ENCODE data around the gene LGALS3. TPM values are rescaled to one million over a fixed set of nuclear protein-coding genes. Genes with fewer than 3 reads are reported as not detected.

The LGALS3 gene
- total RNA-seq, 1 donor from 2014 or later, result 246 TPM

DNA sequence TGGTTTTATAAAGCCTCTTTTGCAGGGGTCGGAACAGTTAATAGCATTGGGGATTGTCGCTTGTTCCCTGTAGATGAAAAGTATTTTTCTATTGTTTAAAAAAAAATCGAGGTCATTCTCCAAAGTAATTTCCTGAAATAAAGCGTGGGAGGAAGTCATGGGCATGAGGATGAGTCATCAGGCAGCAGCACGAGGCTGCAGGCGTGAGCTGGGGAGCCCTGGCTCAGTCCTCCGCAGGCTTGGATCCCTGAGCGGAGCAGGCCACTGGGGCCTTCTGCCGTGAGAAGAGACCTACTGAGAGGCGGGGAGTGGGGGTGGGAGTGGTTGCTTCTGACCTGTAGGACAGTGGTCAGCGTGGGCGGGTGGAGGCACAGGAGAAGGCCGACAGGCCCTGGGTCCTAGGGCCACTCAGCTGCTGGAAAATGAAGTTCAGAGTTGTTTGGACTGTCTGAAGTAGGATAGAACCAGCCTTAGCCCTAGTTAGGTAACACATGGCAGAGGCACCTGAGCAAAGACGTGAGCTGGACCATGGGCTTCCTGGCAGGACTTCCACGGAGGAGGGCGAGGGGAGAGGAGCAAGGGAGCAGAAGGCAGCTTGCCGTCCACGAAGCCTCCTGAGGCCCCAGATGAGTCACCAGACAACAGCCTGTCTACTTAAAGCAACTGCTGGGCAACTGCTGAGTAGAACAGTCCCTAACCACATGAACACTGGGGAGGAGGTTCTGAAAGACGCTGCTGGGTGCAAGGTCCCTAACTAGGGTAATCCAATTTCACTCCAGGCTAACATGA, 21.1 kb upstream of the LGALS3 start:
- DNase-seq (peak; percentile 93), ATAC-seq (ENCODE audit: poor library complexity) (peak; percentile 92)
- intact Hi-C loops (cut with DNase I), result no loop called here

DNA sequence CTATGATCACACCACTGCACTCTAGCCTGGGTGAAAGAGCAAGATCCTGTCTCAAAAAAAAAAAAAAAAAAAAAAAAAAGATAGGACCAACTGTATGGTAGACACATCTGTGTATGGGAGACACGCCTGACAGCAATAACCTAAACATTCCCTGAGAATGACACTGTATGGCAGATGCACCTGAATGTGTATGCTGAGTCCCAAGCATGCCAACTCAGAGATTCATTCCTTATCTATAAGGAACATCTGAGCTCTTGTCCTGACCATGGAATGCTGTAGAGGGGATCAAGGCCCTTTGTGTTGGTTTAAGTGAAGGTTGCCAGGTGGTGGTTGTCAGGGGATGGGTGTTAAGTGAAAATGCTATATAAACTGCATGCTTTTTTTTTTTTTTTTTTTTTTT, 19.2 kb upstream of the LGALS3 start:
- DNase-seq (no peak), ATAC-seq (ENCODE audit: poor library complexity) (no peak)
- intact Hi-C loops (cut with DNase I), result no loop called here

DNA sequence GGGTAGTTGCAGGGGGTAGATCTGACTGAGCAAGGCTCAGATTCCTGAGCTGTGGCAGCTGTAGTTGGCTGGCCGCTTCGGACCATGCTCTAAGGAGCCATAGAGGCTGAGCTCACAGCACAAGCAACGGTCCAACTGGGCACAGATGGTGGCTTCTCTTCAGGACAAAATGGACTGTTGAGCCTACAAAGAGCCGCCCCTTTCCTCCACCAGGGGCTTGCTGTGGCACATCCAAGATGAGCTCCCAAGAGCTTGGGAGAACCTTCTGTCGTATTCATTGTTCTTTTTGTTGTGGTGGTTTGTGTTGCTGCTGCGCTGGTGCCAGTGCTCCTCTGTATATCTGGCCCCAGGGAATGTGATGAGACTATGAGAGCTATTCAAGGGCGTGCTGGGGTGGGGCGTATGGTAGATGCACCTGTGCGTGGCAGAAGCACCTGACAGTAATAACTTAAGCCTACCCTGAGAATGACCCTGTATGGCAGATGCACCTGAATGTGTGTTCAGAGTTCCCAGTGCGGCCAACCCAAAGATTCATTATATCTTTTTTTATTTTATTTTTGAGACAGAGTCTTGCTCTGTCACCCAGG, 17.8 kb upstream of the LGALS3 start:
- ATAC-seq (ENCODE audit: poor library complexity) (no peak), DNase-seq (no peak)
- intact Hi-C loops (cut with DNase I), result no loop called here

DNA sequence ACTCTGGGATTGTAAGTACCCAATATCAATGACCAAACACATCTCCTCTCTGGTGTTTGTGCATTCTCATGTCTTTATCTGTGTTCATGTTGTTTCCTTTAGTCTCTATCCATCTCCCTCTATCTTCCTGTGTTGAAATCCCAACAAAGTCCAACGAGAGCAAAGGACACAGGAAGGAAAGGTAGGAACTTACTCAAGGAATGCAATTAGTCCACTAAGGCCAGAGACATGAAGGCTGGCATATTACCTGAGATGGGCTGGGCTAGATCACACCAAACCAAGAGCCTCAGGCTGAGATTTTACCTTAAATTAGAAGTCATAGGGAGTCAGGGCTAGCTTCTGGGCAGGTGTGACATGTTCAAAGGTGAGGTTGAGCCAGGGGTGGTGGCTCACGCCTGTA, 14.3 kb upstream of the LGALS3 start:
- DNase-seq, result no peak
- no peak for ATAC-seq (ENCODE audit: poor library complexity)
- intact Hi-C loops (cut with DNase I), result no loop called here

DNA sequence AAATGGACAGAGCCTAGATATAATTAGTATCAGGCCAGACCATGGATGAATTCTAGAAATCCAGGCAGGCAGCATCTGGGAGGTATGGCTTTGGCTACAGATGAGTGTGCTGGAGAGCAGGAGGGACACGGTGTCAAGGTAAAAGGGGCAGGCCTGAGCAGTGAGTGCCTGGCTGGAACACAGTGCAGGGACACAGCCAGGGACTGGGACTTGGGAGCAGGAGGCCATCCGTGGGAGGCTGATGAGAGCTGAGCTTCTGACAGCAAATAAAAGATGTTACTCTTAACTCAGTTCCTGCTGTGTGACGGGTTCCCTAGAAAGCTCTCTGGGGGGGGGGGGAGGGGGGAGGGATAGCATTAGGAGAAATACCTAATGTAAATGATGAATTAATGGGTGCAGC, 13.6 kb upstream of the LGALS3 start:
- intact Hi-C loops (cut with DNase I), result no loop called here
- ATAC-seq (ENCODE audit: poor library complexity), result no peak
- DNase-seq, result no peak

DNA sequence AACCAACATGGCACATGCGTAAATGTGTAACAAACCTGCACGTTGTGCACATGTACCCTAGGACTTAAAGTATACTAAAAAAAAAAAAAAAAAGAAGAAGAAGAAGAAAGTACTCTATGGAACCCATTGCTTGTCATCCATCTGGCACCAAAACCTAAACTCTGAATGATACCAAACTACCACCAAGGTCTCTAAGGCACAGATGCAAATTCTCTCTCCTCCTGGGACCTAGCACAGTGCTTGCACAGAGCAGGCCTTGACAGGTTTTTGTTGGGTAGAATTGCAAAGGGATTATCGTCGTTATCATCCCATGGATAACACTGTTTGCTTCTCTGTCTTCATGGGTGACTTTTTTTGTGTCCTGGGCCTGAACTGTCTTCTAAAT, 13.2 kb upstream of the LGALS3 start:
- DNase-seq, result no peak
- ATAC-seq (ENCODE audit: poor library complexity), result no peak
- intact Hi-C loops (cut with DNase I), result no loop called here

DNA sequence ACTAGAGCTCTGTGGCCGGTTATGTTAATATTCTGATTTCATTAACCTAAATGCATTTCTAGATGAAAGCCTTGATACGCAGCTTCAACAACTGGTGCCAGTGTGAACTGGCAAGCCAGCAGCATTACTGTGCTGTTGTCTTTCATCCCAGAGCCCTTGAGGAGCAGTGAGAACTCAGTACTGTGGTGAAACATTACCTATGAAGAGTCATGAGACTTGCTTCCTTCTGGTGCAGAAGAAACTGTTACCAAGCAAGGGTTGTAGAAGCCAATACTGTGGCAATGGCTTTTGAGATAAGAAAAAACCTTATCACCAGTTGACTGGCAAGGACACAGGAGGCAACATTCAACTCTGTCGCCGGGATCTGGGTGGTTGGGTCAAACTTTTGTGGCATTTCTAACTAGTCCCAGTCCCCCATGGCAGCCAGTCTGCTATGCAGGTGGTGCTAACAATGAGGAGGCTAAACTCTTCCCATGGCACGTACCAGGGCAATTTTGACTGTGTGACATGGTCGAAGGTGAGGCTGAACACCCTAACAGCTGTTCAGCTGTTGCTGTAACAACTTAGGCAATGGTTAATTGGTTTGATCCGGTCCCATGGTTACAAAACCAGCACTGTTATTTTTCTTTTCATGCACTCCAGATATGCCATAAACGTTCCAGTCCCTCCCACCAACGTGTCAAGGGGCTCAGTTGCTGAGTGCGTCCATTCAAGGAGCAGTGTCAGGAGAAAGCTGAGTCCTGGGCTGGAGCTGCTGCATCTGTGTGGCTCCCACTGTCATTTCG, 12.6 kb upstream of the LGALS3 start:
- ATAC-seq (ENCODE audit: poor library complexity) (peak; percentile 21), DNase-seq (no peak)
- intact Hi-C loops (cut with DNase I), result no loop called here

DNA sequence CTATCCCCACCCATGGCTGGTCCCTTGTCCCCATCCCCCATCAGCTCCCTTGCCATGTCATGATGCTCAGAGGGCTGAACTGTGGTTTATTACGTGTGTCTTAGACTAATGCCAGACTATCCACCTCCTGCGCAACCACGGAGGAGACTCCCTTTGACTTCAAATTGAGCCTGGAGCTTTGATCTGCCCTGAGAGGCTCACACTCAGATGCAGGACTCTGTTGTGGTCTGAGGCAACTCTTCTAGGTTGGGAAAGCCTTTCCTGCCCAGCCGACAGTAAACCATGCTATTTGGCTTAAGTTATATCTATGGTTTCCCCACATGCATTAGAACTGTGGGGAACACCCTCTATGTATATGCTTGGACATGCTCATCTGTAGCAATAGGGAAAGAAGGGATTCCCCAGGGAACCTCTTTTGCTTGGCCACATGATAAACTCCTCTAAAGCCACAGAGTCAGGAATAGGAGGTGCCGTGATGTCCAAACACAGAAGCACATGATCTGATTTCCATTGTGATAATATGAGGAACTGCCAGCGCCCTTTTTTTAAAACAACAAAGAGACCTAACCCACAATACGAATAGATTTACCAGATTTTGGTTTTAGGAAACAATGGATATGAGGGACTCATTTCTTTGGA, 11.1 kb upstream of the LGALS3 start:
- no peak for ATAC-seq (ENCODE audit: poor library complexity)
- no peak for DNase-seq
- intact Hi-C loops (cut with DNase I), result no loop called here

DNA sequence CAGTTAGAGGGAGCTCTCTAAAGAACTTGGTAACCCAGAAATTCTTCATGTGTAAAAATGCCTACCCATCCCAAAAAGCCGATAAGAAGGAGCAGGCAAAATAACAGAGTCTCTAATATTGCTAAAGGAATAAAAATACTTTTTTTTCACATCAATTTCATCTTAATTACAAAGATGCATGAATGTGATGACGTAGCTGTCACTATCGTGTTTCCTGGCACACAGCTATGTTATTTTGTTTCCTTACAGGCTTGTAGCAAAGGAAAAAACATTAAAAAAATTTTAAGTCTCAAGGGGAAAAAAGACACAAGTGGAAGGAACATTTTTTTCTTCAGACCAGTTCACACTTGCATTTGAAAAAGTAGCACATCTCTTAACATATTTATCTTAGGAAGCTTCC, 10.3 kb upstream of the LGALS3 start:
- intact Hi-C loops (cut with DNase I), result no loop called here
- DNase-seq (no peak), ATAC-seq (ENCODE audit: poor library complexity) (no peak)

DNA sequence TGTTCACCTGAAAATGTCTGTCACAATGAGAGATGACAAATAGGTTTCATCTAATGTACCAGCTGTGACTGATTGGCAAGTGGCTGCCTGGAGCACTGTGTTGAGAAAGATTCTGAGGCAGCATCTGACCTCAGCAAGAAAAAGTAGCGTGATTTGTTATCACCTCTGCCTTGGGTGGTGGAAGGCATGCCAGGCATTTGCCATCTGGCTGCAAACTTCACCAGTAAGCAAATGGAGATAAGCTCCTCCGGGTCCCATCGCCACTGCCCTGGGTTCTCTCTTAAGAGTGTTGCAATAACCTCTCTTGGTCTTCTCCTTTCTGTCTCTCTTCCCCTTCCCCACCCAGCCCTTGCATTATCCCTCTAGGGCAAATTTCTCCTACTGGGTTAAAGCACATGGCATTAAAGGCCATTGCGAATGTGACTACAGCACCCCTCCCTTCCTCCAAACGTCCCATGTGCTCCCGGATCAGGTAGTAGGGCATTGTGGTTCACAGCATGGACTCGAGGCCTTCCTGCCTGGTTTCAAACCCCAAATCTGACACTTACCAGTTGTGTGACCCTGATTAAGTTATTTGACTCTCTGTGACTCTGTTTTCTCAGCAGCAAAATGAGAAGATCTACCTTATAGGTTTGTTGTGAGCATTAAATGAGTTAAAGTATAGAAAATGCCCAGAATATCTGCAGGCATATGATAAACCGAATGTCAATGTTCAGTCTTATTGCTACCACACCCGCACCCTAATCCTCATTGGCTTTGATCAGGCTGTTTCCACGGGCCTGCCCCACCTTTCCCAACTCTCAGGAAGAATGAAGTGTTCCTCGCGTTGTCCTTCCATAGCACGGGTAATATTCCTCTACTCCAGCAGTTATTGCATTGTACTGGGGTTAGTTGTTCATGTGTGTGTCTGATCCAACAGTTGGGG, 8.2 kb upstream of the LGALS3 start:
- DNase-seq, result no peak
- intact Hi-C loops (cut with DNase I), result no loop called here
- no peak for ATAC-seq (ENCODE audit: poor library complexity)

DNA sequence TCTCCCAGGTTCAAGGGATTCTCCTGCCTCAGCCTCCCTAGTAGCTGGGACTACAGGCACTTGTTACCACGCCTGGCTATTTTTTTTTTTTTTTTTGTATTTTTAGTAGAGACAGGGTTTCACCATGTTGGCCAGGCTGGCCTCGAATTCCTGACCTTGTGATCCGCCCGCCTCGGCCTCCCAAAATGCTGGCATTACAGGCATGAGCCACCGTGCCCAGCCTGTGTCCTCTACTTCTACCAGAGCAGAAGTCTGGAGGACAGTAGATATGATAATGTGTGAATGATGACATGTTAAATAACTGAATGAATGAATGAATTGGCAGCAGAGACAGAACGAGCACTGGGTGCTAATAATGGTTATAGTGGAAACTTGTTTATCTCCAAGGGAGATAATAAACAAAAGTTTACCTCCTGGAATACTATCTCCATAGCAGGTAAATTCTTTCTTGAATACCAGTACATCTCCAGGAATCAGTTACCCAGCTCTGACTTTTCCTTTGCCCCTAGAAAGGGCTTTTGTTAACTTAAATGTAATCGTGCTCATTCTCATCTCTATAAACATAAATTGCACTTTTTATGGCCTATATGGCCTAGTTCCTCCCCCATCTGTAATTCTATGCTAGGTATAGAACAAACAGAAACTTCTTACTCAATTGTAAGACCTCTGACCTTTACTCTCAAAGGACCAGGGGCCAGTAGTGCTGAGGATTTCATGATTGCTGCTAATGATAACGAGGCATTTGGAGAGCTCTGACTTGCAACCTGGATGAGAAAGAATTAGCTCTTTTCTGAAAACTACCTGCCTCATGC, 7.2 kb upstream of the LGALS3 start:
- no peak for DNase-seq
- no peak for ATAC-seq (ENCODE audit: poor library complexity)
- intact Hi-C loops (cut with DNase I), result no loop called here

DNA sequence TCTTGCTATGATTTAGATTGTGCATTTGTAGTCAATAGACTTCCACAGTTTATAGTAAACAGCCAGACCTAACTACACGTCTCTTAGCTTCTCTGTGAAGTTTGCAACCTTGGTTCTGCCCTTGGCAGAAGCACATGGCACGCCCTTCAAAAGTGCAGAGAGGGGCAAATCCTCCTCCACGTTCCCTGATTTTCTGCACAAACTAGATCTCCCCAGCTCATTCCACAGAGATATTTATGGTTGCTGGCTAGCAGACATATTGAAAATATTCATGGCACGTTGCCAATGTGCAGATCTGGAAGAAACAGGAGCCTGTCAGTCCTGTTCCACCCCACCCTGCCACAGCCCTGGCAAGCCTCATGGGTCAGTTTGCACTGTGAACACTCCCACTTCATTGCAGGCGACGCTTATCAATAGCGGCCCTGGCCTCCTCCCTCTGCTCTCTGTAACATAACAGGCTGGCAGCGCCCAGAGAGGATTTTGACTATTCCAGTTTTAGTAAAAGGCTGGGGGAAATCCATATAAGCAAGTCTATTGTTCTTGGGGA, 6.5 kb upstream of the LGALS3 start:
- intact Hi-C loops (cut with DNase I), result no loop called here
- DNase-seq (peak; percentile 82), ATAC-seq (ENCODE audit: poor library complexity) (peak; percentile 89)

DNA sequence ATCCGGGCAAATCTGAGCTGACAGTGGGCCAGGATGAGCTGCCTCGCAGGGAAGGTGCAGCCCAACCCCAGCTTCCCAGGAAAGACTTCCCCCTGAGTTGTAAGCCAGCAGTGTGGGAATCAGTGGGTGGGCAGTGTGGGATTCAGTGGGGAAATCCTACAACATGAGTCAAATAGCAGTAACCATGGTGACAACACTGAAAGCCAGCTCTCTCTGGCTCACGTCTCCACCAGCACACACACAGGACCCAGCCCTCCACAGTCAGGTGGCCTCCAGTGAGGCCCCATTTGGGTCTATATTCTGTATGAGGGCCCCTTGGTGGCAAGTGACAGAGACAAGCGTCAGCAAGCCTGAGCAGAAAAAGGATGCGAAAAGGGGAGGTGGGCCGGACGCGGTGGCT, 6.0 kb upstream of the LGALS3 start:
- DNase-seq, result no peak
- ATAC-seq (ENCODE audit: poor library complexity), result no peak

DNA sequence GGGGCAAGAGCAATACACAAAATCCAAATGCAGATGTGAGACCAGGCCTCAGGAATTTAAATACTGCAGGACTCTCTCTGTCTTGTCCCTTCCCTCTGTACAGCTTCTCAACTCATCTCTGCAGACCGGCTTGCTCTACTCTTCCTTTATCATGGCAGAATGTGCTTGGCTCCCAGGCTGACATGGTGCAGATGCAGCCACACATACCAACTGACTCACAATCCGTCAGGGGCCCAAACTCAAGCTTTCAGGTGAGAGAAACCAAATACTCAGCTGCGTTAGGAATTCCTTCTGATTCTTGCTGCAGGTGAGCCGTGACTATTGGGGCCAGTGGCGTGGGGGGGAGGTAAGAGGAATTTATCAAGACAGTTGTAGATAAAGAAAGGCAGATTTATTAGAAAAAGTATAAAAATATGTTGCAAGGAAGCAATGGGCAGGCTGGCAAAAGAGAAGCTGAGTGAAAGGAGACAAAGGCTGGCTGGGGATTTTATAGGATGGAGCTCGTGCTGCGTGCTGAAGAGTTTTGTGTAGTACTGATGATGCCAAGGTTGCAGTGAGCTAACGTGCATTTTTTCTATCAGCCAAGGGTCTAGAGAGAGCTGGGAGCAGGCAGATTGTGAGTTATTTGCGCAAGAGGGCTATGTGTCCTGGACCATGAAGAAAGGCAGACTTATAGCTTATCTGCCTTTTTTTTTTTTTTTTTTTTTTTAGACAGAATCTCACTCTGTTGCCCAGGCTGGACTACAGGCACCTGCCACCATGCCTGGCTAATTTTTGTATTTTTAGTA, 5.0 kb upstream of the LGALS3 start:
- DNase-seq (no peak), ATAC-seq (ENCODE audit: poor library complexity) (no peak)
- intact Hi-C loops (cut with DNase I), result no loop called here

More for the DNA sequence above, 6.0 kb upstream of the LGALS3 start:
- intact Hi-C loops (cut with DNase I), result no loop called here

DNA sequence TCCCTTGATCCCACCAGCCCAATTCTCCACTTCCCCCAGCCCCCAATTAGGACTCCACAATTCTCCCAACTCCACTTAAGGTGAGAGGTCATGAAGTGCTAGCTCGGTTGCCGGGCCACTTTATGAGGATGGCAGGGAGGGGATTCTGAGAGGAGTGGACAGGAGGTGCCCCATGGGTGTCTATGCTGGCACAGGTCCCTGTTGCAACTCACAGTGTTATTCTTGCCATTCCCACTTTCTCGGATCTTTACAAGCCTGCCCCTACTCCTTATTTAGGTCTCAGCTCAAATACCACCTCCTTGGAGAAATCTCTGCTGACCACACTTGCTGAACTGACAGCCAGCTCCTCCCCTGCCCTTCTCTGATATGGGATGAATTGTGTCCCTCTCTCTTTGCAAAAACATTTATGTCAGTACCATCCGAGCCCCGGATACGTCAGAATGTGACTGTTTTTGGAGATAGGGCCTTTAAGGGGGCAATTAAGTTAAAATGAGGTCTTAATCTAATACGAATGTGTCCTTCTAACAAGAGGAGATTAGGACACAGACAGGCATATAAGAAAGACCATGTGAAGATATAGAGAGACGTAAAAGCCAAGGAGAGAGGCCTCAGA, 4.2 kb upstream of the LGALS3 start:
- ATAC-seq (ENCODE audit: poor library complexity), result no peak
- intact Hi-C loops (cut with DNase I), result no loop called here
- DNase-seq, result no peak

DNA sequence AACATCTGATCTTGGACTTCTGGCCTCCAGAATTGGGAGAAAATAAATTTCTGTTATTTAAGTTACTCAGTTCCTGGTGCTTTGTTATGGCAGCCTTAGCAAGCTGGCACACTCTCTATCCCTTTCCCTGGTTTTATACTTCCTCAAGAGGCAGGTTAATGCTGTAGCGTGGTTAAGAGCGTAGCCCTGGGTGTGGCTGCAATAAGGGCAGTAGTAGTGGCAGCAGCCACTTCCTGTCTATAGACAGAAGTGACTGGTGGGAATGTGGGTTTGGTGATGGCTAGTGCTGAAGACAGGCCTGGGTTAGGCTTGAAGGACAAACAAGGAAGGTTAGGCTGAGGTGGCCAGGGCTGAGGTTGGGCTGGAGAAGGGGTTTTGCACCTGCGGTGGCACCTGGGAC, 3.6 kb upstream of the LGALS3 start:
- DNase-seq (peak; percentile 59), ATAC-seq (ENCODE audit: poor library complexity) (no peak)
- intact Hi-C loops (cut with DNase I), result no loop called here

Data from Right ventricle myocardium superior (tissue), 1 donor.